Measurements from ENCODE around the gene SNX18. TPM values are rescaled to one million over a fixed set of nuclear protein-coding genes. Genes with fewer than 3 reads are reported as not detected.

The SNX18 gene
- total and polyA plus RNA-seq, 2 experiments from 2014 or later, result 8.7 to 120 TPM

GRCh38 chr5:54519509-54519876, 1.9 kb downstream of the SNX18 start:
- DNase-seq (ENCODE audit: low read depth in 1 of 2, low spot score in 1 of 2), result no peak
- TF ChIP-seq CTCF (IDR thresholded peaks at IDR 0.05; ENCODE audit: low read depth, low read length), result no peak
- H3K4me1 ChIP-seq (ENCODE audit: low read depth), result peaks cover 37% of the 10 kb centered on the region
- no peaks in the 10 kb centered on the region for H3K9me3 ChIP-seq (ENCODE audit: low read depth)
- no peaks in the 10 kb centered on the region for H3K36me3 ChIP-seq
- no peaks in the 10 kb centered on the region for H3K27me3 ChIP-seq
- H3K27ac ChIP-seq, result peak overlapping the region; percentile 76
- peak overlapping the region; percentile 86 for H3K4me3 ChIP-seq

GRCh38 chr5:54520438-54520846, 2.9 kb downstream of the SNX18 start:
- peak; percentile 44 to 58 for DNase-seq (ENCODE audit: low read depth in 1 of 2, low spot score in 1 of 2)
- peak overlapping the region; percentile 76 for H3K27ac ChIP-seq
- H3K27me3 ChIP-seq, result no peaks in the 10 kb centered on the region
- H3K9me3 ChIP-seq (ENCODE audit: low read depth), result no peaks in the 10 kb centered on the region
- peaks cover 46% of the 10 kb centered on the region for H3K4me1 ChIP-seq (ENCODE audit: low read depth)
- TF ChIP-seq CTCF (IDR thresholded peaks at IDR 0.05; ENCODE audit: low read depth, low read length), result no peak
- peak overlapping the region; percentile 86 for H3K4me3 ChIP-seq
- no peaks in the 10 kb centered on the region for H3K36me3 ChIP-seq

GRCh38 chr5:54520940-54521339, 3.4 kb downstream of the SNX18 start:
- peak overlapping the region; percentile 86 for H3K4me3 ChIP-seq
- H3K27me3 ChIP-seq, result no peaks in the 10 kb centered on the region
- no peaks in the 10 kb centered on the region for H3K9me3 ChIP-seq (ENCODE audit: low read depth)
- TF ChIP-seq CTCF (IDR thresholded peaks at IDR 0.05; ENCODE audit: low read depth, low read length), result no peak
- H3K4me1 ChIP-seq (ENCODE audit: low read depth), result peaks cover 50% of the 10 kb centered on the region
- H3K27ac ChIP-seq, result peak overlapping the region; percentile 76
- no peaks in the 10 kb centered on the region for H3K36me3 ChIP-seq
- peak in 1 of 2 donors; percentile 58 for DNase-seq (ENCODE audit: low read depth in 1 of 2, low spot score in 1 of 2)

GRCh38 chr5:54521856-54522479, 4.4 kb downstream of the SNX18 start:
- Histone ChIP-seq H3K4me1 (ENCODE audit: low read depth) (peaks cover 50% of the 10 kb centered on the region), H3K9me3 (ENCODE audit: low read depth) (no peaks in the 10 kb centered on the region), H3K36me3 (no peaks in the 10 kb centered on the region), H3K27me3 (no peaks in the 10 kb centered on the region), H3K27ac (no peak overlapping the region), H3K4me3 (peak overlapping the region; percentile 86)
- DNase-seq (ENCODE audit: low read depth in 1 of 2, low spot score in 1 of 2), result no peak
- TF ChIP-seq CTCF (IDR thresholded peaks at IDR 0.05; ENCODE audit: low read depth, low read length), result no peak

GRCh38 chr5:54523534-54523933, 6.0 kb downstream of the SNX18 start:
- peak overlapping the region; percentile 29 for H3K27ac ChIP-seq
- H3K4me1 ChIP-seq (ENCODE audit: low read depth), result peaks cover 57% of the 10 kb centered on the region
- H3K27me3 ChIP-seq, result no peaks in the 10 kb centered on the region
- peak overlapping the region; percentile 5 for H3K4me3 ChIP-seq
- H3K9me3 ChIP-seq (ENCODE audit: low read depth), result no peaks in the 10 kb centered on the region
- H3K36me3 ChIP-seq, result no peaks in the 10 kb centered on the region
- no peak for DNase-seq (ENCODE audit: low read depth in 1 of 2, low spot score in 1 of 2)
- TF ChIP-seq CTCF (IDR thresholded peaks at IDR 0.05; ENCODE audit: low read depth, low read length), result no peak

All from cardiac muscle cell (in vitro differentiated cells and primary cell).